Measurements from ENCODE around the gene TENM3. TPM values are rescaled to one million over a fixed set of nuclear protein-coding genes. Genes with fewer than 3 reads are reported as not detected.

TENM3 gene
- polyA plus RNA-seq, 4 donors: 14.4 to 17.3 (median 15.4) TPM

DNA sequence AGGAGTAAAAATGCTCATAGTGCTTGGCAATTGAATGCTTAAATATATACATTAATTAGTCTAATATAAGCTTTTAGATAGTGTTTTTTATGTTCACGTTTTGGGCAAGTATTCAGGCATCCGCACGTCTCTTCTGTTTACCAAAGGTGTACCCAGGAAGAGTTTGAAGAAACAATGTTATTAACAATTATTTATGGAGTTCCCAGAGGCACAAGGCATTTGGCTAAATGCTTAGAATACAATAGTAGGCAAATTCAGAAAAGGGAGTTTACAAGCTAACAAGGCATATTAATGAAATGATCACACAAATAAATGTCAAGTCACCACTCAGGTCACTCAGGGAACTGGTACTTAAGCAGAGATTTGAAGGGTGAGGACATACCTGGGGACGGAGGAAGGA is 294.8 kb downstream of the TENM3 start:
- no peak for DNase-seq (ENCODE audit: low read depth in 4 of 4, low spot score in 2 of 4)

DNA sequence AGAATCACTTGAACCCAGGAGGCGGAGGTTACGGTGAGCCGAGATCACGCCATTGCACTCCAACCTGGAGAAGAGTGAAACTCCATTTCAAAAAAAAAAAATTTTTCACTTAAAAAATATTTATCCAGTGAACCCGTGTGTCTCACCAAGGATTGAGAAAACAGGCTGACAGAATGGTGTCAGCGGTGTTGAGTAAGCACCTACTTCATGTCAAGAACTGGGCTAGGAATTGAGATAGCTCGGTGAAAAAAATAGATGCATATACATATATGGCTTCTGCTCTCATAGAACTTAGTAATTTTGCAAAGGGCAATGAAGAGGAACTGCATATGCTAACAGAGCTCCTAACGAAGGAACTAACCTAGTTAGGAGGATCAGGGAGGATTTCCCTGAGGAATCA is 297.3 kb downstream of the TENM3 start:
- DNase-seq (ENCODE audit: low read depth in 4 of 4, low spot score in 2 of 4): no peak

DNA sequence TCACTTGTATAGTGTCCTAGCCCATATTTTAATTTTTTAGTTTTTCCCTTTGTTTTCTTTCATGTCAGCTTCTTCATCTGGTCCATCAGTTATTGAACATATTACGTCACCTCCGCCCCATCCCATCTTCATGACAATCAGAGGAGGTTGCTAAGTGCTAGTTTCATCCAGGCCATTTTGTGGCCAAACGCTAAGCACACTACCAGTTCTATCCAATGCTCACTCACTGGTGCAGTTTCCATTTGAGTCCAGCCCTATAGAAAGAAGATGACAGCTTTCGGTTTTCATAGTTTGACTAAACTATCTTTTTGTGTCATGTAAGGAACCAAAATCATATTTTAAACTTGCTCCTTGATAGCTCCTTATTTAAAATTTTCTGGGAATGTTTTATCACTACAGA is 304.2 kb downstream of the TENM3 start:
- no peak for DNase-seq (ENCODE audit: low read depth in 4 of 4, low spot score in 2 of 4)

DNA sequence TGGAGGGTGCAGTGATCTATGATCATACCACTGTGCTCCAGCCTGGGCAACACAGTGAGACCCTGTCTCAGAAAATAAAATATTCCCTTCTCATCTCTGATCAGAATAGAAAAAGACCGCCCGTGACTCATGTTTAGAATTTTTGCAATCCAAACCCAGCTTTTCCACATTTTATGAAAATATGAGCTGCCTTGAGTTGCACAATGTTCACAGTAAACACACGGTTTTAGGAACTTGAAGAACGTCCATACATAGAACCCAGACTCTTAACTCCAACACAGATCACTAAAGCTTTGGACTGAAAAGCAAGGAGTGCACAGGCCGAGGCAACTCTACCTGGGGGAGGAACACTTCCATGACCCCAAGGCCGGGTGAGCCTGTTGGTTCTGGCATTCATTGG is 305.0 kb downstream of the TENM3 start:
- no peak for DNase-seq (ENCODE audit: low read depth in 4 of 4, low spot score in 2 of 4)

DNA sequence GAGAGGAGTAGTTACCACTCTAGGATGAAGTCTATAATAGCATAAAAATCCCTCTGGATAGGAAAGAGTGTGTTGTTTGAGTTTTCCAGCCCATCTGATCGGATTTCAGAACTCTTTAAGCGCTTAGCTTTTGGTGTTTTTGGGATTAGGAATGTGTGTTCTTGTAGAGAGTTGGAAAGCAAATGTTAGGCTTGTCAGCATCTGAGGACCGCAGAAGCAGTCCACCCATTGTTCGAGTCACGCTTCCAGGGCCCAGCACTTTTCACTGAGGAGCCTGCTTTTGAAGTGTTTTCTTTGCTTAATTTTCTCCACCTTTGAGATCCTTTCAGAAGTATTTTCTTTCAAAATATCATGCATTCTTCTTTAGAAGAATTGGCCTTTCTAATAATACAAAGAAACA is 306.2 kb downstream of the TENM3 start:
- DNase-seq (ENCODE audit: low read depth in 4 of 4, low spot score in 2 of 4): no peak

DNA sequence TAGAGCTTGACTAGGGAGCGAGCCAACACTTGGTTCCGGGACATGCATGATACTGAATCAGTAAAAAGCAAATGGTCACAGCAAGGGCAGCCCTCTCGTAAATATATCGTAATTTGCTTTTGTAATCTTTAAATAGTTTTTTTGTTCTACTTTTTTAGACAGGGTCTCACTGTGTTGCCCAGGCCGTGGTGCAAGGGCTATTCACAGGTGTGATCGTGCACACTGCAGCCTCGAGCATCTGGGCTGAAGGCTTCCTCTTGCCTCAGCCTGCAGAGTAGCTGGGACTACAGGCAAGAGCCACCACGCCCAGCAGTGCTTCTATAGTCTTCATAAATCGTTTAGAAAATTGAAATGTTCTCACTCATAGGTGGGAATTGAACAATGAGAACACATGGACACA is 309.7 kb downstream of the TENM3 start:
- DNase-seq (ENCODE audit: low read depth in 4 of 4, low spot score in 2 of 4): no peak

DNA sequence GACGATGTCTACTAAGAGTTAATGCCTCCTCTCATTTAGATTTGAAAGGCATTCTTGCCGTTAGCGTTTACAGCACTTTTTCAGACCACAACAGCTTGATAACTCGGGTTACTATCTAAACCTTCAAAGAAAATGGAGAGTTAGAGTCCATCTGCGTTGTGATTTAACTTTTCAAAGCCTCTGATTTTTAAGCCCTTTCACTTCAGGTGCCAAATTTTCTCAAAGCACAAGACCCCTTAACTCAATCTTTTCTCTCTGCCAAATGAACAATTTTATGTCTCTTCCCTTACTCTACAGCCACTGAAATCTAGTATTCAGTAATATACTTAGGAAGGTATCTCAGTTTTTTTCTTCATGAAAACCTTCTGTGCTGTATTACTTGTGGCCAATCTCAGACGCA is 310.5 kb downstream of the TENM3 start:
- no peak for DNase-seq (ENCODE audit: low read depth in 4 of 4, low spot score in 2 of 4)

DNA sequence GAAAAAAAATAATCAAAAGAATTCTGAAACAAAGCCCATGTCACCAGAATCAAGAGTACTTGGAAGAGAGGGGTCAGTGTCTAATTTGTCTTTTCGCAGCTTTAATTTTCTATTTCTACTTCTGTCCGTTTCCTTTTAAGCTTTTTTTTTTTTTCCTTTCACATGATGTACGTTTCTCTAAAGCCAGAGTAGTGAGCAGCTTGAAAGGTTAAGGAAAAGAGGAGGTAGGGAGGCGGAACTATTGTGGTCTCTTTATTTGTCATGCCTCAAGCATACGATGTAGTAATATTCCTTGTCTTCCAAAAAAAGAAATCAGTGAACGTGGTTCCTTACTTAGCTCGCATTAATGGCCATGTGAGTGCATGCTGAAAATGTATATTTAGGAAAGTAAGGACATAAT is 311.5 kb downstream of the TENM3 start:
- DNase-seq (ENCODE audit: low read depth in 4 of 4, low spot score in 2 of 4): no peak

DNA sequence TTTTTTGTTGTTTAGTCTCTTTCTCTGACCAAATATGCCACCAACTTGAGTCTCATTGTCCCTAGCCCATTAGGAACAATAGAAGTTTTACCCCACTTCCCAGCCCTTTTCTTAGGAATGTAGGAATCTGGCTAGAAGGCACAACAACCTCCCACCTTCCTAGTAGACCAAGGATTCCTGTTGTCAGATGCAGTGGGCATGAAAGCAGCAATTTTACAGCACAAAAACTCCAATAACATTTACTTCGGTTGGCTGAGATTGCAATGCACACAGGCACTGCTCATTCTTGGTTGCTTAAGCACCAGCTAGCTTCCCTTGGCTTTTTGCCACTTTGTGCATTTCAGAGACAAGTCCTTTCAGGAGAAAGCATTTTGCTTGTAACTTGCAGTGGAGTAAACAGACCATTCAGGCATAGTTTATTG is 312.8 kb downstream of the TENM3 start:
- no peak for DNase-seq (ENCODE audit: low read depth in 4 of 4, low spot score in 2 of 4)

DNA sequence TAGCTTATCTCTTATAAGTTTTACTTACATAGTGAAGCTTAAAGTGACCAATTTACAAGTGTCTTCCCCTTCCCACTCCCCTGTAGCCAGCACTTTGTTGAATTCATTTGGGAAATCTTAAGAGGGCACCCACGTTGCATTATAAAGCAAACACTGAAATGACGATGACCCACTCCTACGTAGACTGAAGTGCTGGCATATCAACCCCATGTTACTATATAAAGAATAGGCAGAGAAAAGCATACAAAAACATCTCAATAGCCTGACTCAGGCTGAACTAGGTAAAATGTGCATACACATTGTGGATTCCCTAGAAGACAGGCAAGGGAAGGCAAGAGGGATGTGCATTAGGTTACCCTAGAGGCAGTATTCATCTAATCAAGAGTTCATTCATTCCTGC is 313.4 kb downstream of the TENM3 start:
- no peak for DNase-seq (ENCODE audit: low read depth in 4 of 4, low spot score in 2 of 4)

DNA sequence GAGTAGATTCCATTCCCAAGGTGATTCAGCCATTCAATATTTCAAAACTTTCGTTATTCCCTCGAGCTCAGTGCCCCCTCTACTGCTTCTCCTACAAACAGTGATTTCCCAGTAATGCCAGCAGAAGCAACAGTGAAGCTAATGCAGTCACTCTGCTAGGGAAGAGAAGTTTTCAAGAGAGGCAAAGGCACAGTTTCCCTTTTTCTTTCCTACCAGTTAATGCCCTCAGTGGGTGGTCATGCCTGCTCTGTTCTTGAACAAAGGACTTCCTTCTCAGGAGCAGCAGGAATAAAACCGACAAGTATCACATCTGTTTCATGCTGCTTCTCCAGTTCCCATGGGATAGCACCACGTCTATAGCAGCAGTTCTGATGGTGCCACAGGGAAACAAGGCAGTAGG is 317.2 kb downstream of the TENM3 start:
- no peak for DNase-seq (ENCODE audit: low read depth in 4 of 4, low spot score in 2 of 4)

DNA sequence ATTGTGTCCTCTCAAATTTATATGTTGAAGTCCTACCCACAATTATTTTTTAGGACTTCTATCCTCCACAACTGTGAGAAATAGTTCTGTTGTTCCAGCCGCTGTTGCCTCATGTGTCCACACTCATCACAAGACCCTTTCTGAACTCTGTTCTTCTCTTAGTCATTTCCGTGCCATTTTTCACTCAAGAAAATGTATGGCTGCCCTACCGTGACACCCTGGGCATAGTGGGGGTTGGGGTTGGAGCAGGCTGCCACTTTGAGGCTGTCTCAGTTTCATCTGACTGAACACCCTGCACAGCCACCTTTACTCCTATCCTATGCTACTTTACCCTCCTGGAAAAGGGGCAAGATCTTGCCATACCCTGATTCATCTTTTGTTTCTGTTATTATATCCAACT is 319.1 kb downstream of the TENM3 start:
- no peak for DNase-seq (ENCODE audit: low read depth in 4 of 4, low spot score in 2 of 4)

DNA sequence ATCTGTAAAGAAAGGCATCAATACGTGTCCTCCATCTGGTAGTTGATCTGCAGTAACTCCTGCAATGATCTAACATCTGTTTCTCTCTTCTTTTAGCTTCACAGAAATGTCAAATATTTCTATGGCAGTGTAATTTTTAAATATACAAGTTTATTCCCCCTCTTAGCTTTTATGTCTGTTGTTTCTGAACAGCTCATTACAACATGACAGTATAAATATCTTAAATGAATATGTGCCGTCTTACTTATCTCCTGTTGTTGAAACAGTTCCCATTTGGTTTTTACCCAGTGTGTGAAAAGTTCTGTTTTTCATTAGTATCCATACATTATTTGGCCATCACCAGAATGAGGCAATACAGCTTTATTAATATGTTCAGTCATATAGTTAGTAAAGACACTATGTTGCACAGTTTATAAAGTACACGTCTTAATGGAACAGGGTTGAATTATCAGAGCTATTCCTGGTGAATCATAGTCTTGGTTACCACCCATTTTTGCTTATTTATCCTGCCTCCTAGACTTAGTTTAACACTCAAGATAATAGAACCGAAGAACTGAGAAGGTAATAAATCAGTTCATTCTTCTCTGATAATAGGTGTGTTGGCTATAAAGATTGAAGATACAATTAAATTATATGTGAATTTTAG is 321.6 kb downstream of the TENM3 start:
- no peak for DNase-seq (ENCODE audit: low read depth in 4 of 4, low spot score in 2 of 4)

DNA sequence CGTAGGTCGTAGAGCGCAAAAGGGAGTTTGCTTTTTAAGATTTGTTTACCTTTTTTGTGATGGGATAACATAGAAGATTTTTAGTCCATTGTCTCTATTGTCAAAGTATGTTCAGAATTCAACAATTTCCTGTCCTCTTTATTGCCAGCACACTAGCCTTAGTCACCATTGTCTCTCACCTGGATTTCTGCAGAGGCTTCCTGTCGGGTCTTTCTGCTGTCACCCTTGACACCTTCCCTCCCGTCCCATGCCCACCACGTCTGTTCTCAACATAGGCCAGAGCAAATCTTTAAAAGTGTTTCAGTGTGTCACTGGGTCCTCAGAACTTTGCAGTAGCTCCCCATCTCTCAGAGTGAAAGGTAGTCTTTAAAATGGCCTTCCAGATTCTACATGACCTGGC is 323.9 kb downstream of the TENM3 start:
- DNase-seq (ENCODE audit: low read depth in 4 of 4, low spot score in 2 of 4): no peak

DNA sequence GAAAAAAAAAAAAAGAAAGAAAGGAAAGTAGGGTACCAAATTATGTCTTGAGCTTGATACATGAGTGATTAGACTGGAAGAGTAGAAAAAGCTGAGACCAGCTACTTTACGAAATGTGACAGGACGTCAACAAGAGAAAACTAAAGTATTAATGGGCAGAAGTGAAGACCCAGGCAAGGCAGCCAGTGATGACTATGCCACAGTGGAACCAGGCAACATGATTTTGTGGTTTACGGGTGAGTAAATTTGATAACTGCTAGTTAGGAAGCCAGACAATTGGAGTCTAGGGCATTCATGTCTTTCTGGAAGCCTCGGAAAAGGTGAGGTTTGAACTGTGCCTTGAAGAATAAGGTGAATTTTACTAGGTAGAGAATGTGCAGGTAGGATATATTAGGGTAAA is 326.4 kb downstream of the TENM3 start:
- no peak for DNase-seq (ENCODE audit: low read depth in 4 of 4, low spot score in 2 of 4)

DNA sequence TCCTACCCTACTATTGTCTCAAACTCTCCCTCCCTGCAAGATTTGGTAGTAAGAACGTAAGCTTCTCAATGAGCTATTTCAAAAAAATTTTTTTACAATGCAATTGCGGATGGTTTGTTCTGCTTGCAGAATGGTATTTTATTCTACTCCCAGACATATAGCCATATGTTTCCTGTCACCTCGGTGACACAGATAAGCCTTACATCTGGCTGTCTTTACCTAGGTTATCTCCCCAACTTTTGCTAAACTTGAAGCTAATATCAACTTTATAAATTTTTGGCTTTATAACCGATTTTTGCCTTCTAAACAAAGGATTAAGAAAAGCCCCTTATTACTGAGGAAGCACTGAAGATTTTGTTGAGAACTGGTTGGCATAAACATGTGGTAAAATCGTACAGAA is 331.5 kb downstream of the TENM3 start:
- no peak for DNase-seq (ENCODE audit: low read depth in 4 of 4, low spot score in 2 of 4)

DNA sequence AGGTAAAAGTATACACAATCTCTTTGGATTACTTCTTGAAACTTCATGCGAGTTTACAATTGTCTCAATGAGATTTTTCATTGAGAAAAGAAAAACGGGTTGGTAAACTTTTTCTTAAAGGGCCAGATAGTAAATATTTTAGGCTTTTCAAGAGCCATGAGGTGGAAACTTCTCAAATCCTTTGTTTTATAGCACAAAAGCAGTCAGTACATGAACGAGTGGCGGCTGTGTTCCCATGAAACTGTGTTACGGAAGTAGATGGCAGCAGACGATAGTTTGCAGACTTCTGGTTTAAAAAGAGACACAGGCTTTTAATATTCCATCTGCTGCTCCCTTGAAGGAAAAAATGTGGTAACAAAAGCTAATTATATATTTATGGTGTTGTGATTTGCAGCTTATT is 332.0 kb downstream of the TENM3 start:
- DNase-seq (ENCODE audit: low read depth in 4 of 4, low spot score in 2 of 4): no peak

DNA sequence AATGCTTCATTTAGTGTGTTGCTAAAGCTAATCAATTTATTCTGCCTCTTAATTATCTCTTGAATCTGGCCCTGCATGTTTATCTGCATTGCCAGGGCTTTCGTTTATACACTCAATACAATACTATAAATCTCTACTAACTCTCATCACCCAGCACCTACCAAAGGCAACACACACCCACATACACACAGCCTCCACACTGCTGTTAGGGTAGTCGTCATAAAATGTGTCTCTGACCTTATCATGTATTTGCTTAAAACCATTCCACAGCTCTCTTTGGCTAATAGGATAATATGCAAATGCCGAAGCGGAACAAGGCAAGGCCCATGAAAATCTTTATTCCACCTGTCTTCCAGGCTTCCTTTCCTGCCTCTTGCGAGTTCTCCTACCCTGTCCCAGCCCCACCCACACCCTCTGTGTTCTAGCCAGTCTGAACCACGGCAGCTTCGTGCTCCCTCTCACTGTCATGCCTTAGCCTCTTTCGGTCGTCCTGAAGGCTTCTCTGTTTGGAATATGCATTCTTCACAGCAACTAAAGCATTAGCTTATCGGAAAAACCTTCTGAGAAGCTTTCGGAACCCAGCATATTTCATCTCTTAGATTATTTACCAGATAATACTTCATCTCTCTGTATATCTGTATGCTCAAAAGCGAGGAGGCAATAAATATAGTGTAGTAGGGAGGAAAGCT is 333.5 kb downstream of the TENM3 start:
- DNase-seq (ENCODE audit: low read depth in 4 of 4, low spot score in 2 of 4): no peak

DNA sequence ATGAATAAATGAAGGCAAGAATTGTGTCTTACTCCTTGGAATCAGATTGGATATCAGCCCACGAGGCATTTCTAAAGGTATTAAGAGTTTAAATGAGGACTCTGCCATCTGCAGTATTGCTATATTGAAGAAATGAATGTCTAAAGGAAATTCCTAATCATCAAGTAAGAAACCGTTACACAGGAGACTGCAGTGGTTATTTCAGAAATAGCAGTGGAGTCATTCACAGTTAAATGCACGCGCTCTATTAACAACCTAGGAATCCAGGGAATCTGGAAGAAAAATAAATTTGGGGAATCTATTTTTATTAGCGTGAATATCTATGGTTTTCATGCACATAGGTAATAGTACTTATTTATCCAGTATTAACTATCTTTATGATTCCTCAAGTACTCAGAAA is 334.2 kb downstream of the TENM3 start:
- DNase-seq (ENCODE audit: low read depth in 4 of 4, low spot score in 2 of 4): no peak

DNA sequence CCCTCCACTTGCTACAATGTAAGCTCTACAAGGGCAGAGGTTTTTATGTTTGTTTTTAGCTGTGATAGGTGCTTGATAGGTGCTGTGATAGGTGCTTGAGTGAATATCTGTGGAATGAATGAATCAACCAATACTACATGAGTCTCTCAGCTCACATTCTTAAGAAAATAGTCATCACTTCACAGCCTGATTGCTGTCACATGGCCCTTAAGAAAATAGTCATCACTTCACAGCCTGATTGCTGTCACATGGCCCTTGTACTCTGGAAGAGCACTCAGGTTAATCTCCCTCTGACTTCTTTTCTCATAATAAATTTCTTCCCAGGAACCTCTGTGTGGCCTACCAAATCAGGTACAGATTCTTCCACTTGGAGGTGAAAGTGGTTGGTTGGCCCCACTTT is 335.2 kb downstream of the TENM3 start:
- no peak for DNase-seq (ENCODE audit: low read depth in 4 of 4, low spot score in 2 of 4)

DNA sequence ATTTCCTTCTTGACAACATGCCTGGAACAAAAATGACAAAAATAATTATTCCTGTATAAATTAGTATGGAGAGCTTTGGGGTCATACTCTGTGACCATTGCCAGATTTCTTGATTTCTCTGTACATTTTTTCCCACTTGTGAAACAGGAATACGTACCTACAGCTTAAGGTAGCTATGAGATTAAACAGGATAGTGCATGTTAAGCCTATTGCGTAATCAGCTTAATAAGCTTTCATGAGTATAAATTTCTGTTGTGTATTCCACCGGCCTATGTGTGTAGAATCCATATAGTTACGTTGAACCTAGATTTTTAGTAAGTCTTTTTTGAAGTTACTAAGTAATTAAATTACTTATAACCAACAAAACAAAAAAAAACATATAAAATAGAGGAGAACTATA is 339.0 kb downstream of the TENM3 start:
- no peak for DNase-seq (ENCODE audit: low read depth in 4 of 4, low spot score in 2 of 4)

DNA sequence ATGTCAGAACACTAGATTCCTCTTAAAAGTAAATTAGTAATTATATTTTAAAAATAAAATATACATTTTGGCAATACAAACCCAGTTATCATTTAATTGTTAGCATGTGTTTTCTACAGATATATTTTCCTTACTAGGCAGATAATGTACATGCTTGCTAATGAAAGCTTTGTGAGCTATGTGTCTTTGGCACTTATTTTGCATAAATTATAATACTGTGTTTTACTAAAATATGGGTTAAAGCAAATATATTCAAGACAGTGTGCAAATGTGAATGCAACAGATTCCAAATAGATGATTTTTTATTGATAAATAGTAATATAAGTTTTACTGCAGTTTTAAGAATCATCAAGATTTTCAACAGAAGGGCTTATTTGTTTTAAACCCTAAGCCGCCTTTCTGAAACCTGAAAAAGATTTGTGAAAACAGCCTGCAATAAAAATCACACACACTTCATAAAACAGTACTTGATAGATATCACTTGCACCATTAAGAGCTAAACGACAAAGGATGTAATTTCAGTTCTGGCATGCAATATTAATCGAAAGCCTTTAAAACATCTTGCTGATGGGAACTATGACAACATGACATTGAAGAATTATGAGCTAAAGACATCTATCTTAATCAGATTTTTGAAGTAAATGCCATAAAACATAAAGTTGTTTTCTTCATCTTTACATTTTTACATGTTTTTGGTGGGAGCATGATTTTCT is 340.7 kb downstream of the TENM3 start:
- DNase-seq (ENCODE audit: low read depth in 4 of 4, low spot score in 2 of 4): no peak
